Activated CD4-positive, alpha-beta T cell treated with anti-CD3 and anti-CD28 coated beads, Interleukin-2, amount 50 U/mL, for 4 hours (primary cell): Measurements from ENCODE around the gene CYB5B.

Experiments
- DNase-seq, 2 experiments: peaks; one replicate each; pipeline ENCODE4 v3.0.0-alpha.2; 2020

The CYB5B gene

DNA sequence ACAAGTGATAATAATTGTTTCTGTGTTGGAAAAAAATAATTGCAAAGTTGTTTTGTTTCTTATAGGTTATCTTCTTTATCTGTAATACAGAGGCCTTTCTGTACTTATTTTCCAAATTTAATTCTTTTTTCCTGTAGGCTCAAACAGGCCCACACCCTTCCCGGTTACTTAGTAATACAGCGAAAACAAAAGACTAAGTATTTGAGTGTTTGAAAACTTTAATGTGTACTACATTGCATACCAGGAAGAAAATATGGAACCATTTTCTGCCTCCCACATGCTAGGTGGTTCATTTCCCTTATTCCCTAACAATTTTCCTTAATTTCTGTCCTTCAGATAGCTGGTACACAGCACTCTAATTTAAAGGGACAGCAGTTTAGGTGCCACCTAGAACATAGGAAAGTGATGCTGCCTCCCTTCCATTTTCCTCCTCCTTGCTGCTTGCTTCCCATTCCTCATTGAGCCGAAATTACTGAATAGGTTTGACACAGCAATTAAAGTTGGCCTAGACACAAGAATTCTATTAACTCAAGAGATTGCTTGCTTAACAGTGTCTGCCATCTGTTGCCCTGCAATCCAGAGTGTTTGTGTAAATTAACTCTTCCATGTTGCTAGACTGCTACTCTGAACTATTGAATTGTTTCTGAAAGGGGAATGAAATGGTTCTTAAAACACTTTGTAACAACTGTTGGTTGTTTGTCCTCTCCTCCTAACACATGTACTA is 24.2 kb downstream of the CYB5B start:
- DNase-seq, result no peak

DNA sequence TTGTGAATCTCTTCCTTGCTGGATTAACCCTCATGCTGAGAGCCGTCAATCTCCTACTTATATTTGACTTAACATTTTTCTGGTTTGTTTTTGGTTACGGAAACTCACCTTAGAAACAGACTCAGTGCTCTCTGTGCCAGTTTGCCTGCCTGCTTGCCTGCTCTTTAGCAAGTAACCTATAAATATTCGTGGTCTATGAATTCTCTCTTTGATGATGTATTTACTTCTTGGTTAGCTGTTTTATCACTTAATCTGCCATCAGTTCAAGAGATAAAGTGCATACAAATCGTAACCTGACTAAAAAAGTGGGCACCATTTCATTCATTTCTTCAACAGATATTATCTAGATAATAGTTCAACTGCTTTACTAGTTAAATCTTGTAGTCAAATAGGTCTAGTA is 26.7 kb downstream of the CYB5B start:
- DNase-seq, result no peak

DNA sequence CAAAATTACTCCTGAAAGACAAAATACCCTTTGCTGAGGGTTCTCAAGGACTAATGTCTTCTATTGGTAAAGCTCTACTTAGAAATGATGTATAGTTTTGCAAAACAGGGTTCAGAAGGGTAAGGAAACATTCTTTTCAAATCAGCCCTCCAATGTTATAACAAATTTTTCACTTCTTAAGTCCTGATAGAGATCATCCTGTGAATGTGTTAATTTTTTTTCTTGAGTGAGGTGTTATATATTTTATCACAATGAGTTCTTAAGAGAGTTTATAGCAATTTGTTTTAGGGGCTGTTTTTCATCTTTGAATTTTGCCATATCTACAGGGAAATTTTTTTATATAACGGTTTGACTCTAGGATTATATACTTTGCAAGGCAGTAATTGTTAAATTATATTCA is 29.5 kb downstream of the CYB5B start:
- no peak for DNase-seq

DNA sequence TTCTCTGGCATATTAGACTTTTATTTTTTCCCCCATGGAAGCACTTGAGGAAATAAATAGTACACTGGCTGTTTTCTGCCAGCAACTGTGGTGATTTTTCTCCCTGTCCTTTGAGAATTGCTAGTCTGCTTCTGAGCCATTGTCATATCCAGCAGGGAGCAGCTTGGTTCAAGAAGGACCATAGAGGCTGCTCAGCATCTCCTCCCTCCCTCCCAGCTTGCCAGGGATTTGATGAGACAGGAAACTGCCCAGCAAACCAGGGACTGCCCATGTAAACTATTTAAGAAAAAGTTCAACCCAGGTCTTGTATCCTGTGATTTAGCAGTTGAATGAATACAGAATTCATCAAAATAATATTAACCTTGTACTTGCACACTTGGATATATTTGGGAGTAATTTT is 39.5 kb downstream of the CYB5B start:
- DNase-seq, result no peak

DNA sequence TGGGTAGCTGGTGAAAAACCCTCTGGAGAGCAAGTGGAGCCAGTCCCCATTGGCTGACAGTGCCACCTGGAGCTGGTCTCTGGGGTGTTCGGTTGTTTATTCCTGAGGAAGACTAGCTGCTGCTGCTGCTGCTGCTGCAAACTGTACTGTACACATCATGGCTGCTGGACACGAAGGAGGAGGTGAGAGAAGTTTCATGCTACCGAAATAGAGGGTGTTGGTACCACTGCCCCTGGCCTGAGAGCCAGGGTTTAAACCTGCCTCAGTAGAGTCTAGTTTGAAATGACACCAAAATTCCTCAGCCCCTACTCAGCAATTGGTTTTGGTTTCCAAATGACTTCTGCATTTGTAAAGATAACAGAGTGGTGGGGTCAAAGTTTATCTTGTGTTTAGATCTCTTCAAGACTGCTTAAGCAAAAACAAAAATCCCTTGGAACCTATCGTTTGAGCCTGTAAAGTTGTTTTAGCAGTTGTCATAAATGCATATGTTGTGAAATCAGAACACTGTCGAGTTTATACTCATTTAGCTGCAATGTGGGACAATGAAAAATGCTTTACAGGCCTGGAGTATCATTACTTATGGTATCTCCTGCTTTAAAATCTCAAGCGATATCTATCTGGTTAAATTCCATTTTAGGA is 40.8 kb downstream of the CYB5B start:
- DNase-seq, result no peak

DNA sequence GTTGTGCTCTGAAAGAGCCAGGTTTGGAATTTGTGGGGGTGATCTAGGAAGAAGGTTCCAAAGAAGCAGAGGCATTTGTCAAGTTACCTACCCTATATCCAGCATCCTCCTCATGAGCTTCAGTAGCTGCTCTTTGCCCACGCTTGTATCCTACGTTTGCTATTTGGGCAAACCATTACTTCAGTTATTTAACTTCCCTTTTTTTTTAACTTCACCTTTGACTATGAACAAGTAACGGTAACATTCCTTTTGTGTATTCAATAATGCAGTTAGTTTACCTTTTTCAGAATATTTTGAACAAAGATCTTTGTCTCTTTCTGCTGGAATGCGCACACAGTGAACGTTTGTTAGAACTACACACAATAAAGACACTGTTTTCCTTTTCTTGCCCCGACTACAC is 41.5 kb downstream of the CYB5B start:
- DNase-seq, result no peak

DNA sequence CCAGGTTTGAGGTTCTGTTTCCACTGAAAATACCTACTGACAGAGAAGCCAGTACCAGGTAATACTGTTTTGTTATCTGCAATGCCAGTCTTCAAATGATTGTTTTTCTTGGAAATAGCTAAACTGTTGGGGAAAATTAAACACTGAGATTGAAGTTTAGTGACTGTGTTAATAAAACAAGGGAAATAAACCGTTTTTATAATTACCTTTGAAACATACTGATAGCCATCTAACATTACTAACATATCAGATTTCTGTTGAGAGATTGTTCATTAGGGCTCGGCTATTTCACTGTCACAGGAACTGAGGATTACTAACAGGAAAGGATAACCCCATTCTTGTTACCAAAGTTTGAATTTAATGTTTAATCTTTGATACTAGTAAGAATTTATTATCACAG is 42.1 kb downstream of the CYB5B start:
- no peak for DNase-seq

DNA sequence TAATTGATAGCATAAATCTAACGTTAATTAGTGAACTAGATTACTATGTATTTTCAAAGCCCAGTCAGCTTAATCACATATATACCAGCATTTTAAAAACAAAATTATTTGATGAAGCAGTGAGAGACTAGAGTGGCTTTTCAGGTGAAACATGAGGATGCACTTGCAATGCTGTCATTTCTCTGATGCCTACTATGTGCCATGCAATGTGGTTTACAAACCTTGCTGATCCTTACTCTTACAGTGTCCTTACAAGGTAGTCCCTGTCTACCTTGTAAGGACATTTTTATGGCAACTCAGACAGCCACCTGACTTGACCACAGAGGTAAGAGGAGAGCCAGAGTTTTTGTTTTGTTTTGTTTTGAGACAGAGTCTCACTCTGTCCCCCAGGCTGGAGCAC is 42.7 kb downstream of the CYB5B start:
- DNase-seq, result no peak

DNA sequence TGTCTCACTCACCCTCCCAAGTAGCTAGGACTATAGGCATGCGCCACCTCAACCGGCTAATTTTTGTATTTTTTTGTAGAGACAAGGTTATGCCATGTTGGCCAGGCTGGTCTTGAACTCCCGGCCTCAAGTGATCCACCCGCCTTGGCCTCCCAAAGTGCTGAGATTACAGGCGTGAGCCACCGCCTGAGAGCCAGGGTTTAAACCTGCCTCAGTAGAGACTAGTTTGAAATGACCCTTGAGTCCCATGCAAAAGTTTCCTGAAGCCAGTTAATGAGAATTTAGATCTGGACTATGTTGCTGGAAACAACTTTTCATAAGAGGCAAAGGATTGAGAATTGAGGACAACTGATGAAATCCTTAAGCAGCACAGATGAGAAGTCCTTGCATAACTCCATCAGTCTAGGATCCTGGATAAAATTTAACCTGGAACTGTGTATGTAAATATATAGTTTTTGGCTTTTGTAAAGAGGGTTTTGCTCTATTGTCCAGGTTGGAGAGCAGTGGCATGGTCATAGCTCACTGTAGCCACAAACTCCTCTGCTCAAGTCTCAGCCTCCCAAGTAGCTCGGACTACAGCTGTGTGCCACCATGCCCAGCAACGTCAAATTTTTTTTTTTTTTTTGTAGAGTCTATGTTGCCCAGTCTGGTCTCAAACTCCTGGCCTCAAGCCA is 43.2 kb downstream of the CYB5B start:
- no peak for DNase-seq

DNA sequence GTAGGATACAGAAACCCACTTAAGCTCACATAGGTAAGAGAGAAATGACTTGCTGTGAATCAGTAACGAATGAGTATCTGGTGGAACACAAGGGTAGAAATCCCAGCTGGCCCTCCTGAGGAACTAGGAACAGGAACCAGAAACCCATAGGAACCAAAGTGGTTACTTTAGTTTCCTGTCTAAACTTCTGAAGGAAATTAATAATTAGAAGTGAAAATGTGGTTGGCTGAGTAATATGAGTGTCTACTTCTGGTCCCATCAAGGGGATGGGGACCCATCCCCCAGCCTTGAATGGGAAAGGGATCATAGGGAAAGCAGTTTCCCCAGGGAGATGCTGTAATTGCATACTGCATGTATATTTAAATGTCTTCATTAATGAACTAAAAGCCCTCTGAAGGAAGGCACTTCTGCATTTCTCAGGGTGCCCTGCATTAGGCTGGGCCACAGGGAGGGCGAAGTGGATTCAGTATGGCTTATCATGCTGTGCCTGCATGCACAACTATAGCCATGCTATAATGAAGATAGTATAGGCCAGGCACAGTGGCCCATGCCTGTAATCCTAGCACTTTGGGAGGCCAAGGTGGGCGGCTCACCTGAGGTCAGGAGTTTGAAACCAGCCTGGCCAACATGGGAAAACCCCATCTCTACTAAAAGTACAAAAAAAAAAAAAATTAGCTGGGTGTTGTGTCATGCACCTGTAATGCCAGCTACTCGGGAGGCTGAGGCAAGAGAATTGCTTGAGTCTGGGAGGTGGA is 45.6 kb downstream of the CYB5B start:
- no peak for DNase-seq

DNA sequence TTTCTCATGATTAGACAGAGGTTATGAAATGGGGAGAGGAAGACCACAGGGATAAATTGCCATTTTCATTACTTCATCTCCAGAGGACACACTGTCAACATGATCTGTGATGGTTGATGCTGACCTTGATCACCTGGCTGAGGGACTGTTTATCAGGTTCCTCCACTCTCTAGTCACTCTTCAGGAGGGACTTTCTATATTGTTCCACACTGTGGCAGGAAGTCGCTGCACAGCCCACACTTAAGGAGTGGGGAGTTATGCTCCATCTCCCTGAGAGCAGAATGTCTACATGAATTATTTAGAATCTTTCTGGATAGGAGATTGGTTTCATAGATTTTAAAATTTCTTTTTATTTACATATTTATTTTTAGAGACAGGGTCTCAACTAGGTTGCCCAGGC is 46.7 kb downstream of the CYB5B start:
- no peak for DNase-seq

DNA sequence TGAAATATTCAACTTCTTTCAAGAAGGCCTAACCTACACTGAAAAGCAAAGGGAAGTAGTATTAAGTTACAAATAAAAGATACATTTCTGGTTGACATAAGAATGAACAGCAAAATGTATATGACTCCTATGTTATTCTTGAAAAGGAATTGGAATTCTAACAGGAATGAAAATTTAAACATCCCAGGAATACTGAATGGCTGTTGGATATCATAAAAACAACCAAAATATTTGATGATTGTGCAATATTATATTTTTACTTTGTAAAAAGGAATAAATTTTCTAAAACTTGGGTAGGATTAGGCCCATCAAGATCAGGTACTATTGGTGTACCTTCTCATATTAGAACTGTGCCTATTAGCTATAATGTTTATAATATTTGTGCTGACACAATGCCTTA is 50.0 kb downstream of the CYB5B start:
- DNase-seq, result no peak

DNA sequence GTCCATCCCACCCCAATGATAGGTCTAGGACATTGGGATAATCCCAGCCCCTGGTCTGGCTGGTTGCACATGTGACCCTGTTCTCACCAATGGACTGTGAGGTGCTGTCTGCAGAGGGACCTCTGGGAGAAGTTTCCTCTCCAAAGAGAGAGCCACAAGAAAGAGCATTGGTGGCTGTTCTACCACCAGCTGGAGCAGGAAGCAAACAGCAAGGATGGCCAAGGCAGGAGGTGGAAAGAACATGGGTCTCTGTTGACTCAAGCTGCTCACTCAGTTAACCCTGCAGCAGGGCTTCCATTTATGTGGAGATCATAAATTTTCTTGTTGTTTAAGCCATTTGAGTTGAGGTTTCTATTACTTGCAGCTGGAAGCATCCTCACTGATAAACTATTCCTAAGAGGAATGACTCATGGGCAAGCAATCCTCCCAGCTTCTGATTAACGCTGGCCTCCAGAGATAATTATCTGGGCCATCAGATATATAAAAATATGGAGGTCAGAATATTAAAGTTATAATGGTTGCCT is 52.6 kb downstream of the CYB5B start:
- no peak for DNase-seq

DNA sequence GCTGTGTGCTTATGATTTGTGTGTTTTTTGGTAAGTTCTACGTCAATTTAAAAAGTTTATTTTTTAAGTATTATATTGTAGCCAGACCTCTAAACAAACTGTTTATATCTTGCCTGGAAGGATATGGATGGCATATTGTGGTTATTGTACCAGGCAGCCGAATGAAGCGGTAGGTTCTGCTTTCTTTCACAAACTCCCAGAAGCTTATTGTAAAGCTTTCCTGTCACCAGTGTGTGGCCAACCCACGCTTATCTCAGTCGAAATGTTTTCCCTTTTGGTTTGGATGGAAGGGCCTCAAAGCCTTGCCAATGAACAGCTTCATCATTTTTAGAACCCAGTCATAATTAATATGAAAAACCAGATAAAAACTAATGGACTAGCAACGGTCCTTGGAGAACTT is 53.1 kb downstream of the CYB5B start:
- DNase-seq, result no peak

DNA sequence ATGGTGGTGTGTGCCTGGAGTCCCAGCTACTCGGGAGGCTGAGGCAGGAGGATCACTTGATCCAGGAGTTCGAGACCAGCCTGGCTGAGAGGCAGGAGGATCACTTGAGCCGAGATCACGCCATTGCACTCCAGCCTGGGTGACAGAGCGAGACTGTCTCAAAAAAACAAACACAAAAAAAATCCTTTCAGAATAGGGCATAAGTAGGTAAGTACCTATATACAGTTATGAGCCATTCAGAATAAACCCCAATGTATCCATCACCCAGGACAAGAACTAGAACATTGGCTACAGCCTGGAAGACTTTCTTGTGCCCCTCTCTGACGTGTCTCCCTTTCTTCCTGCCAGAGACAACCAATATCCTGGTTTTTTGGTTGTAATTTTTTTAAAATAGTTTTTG is 54.3 kb downstream of the CYB5B start:
- no peak for DNase-seq

DNA sequence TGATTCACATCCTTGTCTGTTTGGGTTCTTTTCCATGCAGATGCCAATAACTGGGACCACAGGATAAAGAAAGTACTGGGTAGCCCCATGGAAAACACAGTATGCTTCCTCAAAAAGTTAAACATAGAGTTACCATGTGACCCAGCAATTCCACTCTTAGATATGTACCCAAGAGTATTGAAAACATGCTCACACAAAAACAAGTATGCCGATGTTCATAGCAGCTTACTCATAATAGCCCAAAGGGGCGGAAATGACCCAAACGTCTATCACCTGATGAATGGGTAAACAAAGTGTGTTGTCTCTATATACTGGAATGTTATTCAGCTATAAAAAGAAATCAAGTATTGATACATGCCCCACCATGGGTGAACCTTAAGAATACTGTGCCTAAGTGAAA is 55.4 kb downstream of the CYB5B start:
- no peak for DNase-seq

DNA sequence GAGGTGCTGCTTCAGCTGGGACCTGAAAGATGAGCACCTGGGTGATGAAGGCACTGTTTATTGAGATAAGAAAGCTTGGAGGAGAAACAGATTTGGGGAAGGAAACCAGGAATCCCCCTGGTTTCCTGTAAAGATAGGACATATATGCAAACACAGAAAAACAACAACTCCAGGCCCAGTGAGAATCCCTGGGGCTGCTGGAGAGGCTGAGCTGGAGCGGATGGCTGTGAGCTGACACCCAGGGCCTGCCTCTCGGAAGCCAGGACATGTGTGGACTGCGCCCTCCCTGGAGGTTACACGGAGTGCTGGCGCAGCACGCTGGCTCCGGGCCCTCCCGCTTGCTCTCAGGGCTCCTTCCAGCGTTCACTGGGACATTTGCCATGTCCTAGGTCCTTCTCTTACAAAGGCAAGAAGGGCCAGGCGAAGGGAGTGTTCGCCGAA is 57.5 kb downstream of the CYB5B start:
- DNase-seq, result no peak

DNA sequence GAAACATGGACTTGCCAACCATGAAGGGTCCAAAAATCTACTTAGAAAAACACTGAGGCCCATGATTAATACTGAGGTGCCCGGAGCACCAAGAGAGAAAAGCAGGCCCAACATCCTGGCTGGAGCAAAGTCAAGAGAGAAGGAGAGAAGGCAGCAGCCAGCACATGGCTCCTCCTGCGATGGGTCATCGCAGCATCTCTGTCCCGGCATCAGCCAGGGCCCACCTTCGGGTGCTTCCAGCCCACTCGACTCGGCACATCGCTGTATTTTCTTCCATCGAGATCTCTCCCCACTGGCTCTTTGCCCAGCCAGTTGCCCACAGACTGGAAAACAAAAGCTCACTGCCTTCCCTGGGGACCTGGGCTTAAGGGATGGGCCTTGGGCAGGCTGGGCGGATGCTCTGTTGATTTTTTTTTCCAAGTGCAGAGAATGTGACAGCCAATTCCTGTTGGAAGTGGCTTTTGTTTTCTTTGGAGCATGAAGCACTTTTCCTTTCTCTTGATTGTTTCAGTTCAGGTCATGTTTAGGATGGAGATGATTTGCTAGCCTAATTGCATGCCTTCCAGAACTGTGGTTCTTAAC is 58.1 kb downstream of the CYB5B start:
- no peak for DNase-seq

DNA sequence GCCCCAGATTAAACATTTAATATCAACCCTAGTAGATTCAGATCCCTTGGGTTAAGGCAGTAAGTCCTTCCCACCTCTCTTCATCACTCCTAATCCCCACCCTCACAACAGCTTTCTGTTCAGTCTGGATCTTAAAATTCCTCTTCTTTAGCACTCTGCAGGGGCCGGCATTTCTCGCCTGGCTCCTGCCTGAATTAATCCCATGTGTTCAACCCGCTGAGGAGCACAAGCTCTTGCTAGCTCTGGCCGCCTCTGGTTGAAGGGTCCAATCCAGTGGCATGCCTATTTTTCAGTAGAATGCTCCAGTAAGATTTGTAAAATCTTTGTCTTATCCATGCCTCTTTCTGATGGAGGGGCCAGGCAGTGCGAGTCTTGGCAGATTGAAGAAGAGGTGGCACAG is 59.2 kb downstream of the CYB5B start:
- no peak for DNase-seq

DNA sequence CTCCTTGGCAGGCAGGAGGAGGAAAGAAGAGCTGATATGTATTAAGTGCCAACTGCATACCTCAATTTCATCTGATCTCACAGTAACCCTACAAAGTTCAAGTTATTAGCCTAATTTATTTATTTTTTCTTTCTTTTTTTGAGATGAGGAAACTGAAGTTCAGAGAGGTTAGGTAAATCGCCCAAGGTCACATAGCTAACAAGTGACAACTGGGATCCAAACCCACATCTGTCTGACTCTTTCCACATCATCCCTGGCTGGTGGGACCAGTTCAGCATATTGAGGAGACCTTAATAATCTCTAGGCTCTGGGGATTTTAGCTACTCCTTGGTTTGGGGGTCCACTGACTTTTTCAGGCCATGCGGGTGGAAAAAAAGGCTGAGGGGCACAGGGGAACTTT is 60.9 kb downstream of the CYB5B start:
- no peak for DNase-seq

DNA sequence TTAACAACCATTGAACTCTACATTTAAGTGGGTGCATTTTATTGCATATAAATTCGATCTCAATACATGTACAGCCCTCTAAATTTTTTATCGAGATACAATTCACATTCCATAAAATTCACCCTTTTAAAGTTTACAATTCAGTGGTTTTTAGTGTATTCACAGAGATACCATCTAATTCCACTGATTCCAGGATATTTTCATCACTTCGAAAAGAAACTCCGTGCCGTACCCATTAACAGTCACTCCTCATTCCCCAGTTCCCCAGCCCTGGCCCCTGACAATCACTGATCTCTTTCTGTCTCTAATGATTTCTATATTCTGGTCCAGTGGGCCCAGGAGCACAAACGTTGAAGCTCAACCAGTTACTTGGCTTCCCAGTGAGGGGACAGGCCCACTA is 61.4 kb downstream of the CYB5B start:
- no peak for DNase-seq

DNA sequence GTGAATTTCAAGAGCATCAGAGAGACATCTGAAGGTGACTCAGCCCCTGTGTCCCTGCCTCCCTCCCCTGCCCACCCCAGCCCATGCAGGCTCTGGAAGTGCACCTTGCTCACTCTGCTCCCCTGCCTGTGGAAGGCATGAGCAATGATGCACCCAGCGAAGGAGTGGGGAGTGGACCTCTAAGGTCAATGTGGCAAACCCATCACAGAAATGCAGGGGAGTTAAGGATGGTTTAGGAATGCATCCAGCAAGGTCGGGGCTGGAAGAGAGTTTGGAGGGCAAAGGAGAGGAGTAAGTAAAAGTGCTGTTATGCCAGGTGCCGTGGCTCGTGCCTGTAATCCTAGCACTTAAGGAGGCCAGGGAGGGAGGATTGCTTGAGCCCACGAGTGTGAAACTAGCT is 61.9 kb downstream of the CYB5B start:
- no peak for DNase-seq

DNA sequence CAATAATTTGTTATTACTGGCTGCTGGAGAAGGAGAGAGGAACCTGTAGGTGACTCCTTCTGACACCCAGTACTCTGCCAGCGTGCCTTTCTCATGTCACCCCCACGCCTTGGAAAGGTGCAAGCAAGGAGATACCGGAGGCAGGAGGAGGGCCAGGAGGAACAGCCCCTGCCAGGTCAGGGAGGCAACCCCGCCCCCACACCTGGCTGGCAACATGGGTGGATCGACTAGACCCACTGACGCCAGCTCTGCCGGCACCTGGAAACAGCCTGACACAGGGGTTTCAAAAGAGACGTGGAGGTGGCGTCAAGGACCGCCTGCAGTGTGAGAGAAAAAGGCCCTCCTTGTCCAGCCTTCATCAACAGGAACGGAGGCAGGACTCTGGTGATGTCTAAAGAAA is 62.3 kb downstream of the CYB5B start:
- DNase-seq, result no peak
